ENCODE results near the gene TMCO4. TPM values are rescaled to one million over a fixed set of nuclear protein-coding genes. Genes with fewer than 3 reads are reported as not detected.

Gene TMCO4
- total RNA-seq, 1 experiment from 2014 or later: 4.3 TPM

GRCh38 chr1:19757641-19758040, 42.1 kb downstream of the TMCO4 start:
- TF ChIP-seq CTCF (conservative IDR thresholded peaks at IDR 0.05; ENCODE audit: low read depth, low read length) (no peak), EZH2 (IDR thresholded peaks at IDR 0.05; ENCODE audit: borderline replicate concordance, low read depth, low read length, poor library complexity, severe bottlenecking) (no peak)
- ChIA-PET CTCF (no interaction called here), POLR2A (ENCODE audit: low non-redundant PET) (no interaction called here)
- H3K4me1 ChIP-seq (ENCODE audit: insufficient read depth, low read length, poor library complexity, severe bottlenecking): peaks cover 5% of the 10 kb centered on the region
- H3K27ac ChIP-seq (ENCODE audit: low read depth, low read length, poor library complexity, severe bottlenecking): no peak overlapping the region
- intact Hi-C loops (cut with micrococcal nuclease; ENCODE audit: unreplicated experiment): no loop called here
- BruUV-seq (replicated peaks): no TSS peak
- DNase-seq (ENCODE audit: low spot score): no peak
- H3K36me3 ChIP-seq (ENCODE audit: insufficient read depth, low read length, poor library complexity, severe bottlenecking): no peaks in the 10 kb centered on the region
- no peaks in the 10 kb centered on the region for H3K27me3 ChIP-seq (replicated peaks; ENCODE audit: insufficient read depth, low read depth, low read length, poor library complexity)
- H3K9me3 ChIP-seq (ENCODE audit: low read depth, low read length, poor library complexity, severe bottlenecking): no peaks in the 10 kb centered on the region
- no peak overlapping the region for H3K4me3 ChIP-seq (ENCODE audit: low read depth, low read length, poor library complexity, severe bottlenecking)

GRCh38 chr1:19756480-19756879, 43.2 kb downstream of the TMCO4 start:
- H3K9me3 ChIP-seq (ENCODE audit: low read depth, low read length, poor library complexity, severe bottlenecking): no peaks in the 10 kb centered on the region
- no peak overlapping the region for H3K4me3 ChIP-seq (ENCODE audit: low read depth, low read length, poor library complexity, severe bottlenecking)
- H3K36me3 ChIP-seq (ENCODE audit: insufficient read depth, low read length, poor library complexity, severe bottlenecking): no peaks in the 10 kb centered on the region
- no peak for DNase-seq (ENCODE audit: low spot score)
- no peak for TF ChIP-seq EZH2 (IDR thresholded peaks at IDR 0.05; ENCODE audit: borderline replicate concordance, low read depth, low read length, poor library complexity, severe bottlenecking)
- no peak for TF ChIP-seq CTCF (conservative IDR thresholded peaks at IDR 0.05; ENCODE audit: low read depth, low read length)
- intact Hi-C loops (cut with micrococcal nuclease; ENCODE audit: unreplicated experiment): no loop called here
- no peaks in the 10 kb centered on the region for H3K4me1 ChIP-seq (ENCODE audit: insufficient read depth, low read length, poor library complexity, severe bottlenecking)
- no TSS peak for BruUV-seq (replicated peaks)
- ChIA-PET CTCF (no interaction called here), POLR2A (ENCODE audit: low non-redundant PET) (no interaction called here)
- H3K27me3 ChIP-seq (replicated peaks; ENCODE audit: insufficient read depth, low read depth, low read length, poor library complexity): no peaks in the 10 kb centered on the region
- no peak overlapping the region for H3K27ac ChIP-seq (ENCODE audit: low read depth, low read length, poor library complexity, severe bottlenecking)

- H3K9me3 ChIP-seq (ENCODE audit: low read depth, low read length, poor library complexity, severe bottlenecking): no peaks in the 10 kb centered on the region
- CTCF ChIA-PET: no interaction called here
- H3K4me1 ChIP-seq (ENCODE audit: insufficient read depth, low read length, poor library complexity, severe bottlenecking): no peaks in the 10 kb centered on the region
- TF ChIP-seq CTCF (conservative IDR thresholded peaks at IDR 0.05; ENCODE audit: low read depth, low read length): no peak
- no peak for TF ChIP-seq EZH2 (IDR thresholded peaks at IDR 0.05; ENCODE audit: borderline replicate concordance, low read depth, low read length, poor library complexity, severe bottlenecking)
- POLR2A ChIA-PET (ENCODE audit: low non-redundant PET): no interaction called here
- DNase-seq (ENCODE audit: low spot score): no peak
- H3K36me3 ChIP-seq (ENCODE audit: insufficient read depth, low read length, poor library complexity, severe bottlenecking): no peaks in the 10 kb centered on the region
- no peak overlapping the region for H3K27ac ChIP-seq (ENCODE audit: low read depth, low read length, poor library complexity, severe bottlenecking)
- intact Hi-C loops (cut with micrococcal nuclease; ENCODE audit: unreplicated experiment): no loop called here
- no peaks in the 10 kb centered on the region for H3K27me3 ChIP-seq (replicated peaks; ENCODE audit: insufficient read depth, low read depth, low read length, poor library complexity)
- H3K4me3 ChIP-seq (ENCODE audit: low read depth, low read length, poor library complexity, severe bottlenecking): no peak overlapping the region
- no TSS peak for BruUV-seq (replicated peaks)
Measured at GRCh38 chr1:19754482-19754881, 45.2 kb downstream of the TMCO4 start.

Data from A673 (cell line).